ENCODE measurements around the gene MGAT4C.

MGAT4C gene

GRCh38 chr12:86158956-86159355 is 97.2 kb downstream of the MGAT4C start:
- Histone ChIP-seq H3K36me3 (no peaks in the 10 kb centered on the region), H3K4me3 (ENCODE audit: low read depth in 1 of 2, low read length in 1 of 2) (no peak overlapping the region), H3K9me3 (no peaks in the 10 kb centered on the region), H3K27me3 (no peaks in the 10 kb centered on the region), H3K27ac (no peak overlapping the region), H3K4me1 (ENCODE audit: control insufficient read depth in 1 of 2, insufficient read depth in 1 of 2, low read depth in 1 of 2, low read length in 1 of 2) (no peaks in the 10 kb centered on the region)
- no peak for TF ChIP-seq CTCF (IDR thresholded peaks at IDR 0.05)

- H3K27ac ChIP-seq = no peak overlapping the region
- no peaks in the 10 kb centered on the region for H3K27me3 ChIP-seq
- no peak for TF ChIP-seq CTCF (IDR thresholded peaks at IDR 0.05)
- H3K9me3 ChIP-seq = no peaks in the 10 kb centered on the region
- no peak overlapping the region for H3K4me3 ChIP-seq (ENCODE audit: low read depth in 1 of 2, low read length in 1 of 2)
- no peaks in the 10 kb centered on the region for H3K36me3 ChIP-seq
- H3K4me1 ChIP-seq (ENCODE audit: control insufficient read depth in 1 of 2, insufficient read depth in 1 of 2, low read depth in 1 of 2, low read length in 1 of 2) = no peaks in the 10 kb centered on the region
Observed at GRCh38 chr12:86154620-86155019, 101.6 kb downstream of the MGAT4C start.

- H3K9me3 ChIP-seq = no peaks in the 10 kb centered on the region
- no peak overlapping the region for H3K4me3 ChIP-seq (ENCODE audit: low read depth in 1 of 2, low read length in 1 of 2)
- H3K36me3 ChIP-seq = no peaks in the 10 kb centered on the region
- no peak overlapping the region for H3K27ac ChIP-seq
- no peak for TF ChIP-seq CTCF (IDR thresholded peaks at IDR 0.05)
- no peaks in the 10 kb centered on the region for H3K27me3 ChIP-seq
- no peaks in the 10 kb centered on the region for H3K4me1 ChIP-seq (ENCODE audit: control insufficient read depth in 1 of 2, insufficient read depth in 1 of 2, low read depth in 1 of 2, low read length in 1 of 2)
Observed at GRCh38 chr12:86148612-86149011, 107.6 kb downstream of the MGAT4C start.

- Histone ChIP-seq H3K9me3 (no peaks in the 10 kb centered on the region), H3K36me3 (no peaks in the 10 kb centered on the region), H3K4me1 (ENCODE audit: control insufficient read depth in 1 of 2, insufficient read depth in 1 of 2, low read depth in 1 of 2, low read length in 1 of 2) (no peaks in the 10 kb centered on the region), H3K27me3 (no peaks in the 10 kb centered on the region), H3K27ac (no peak overlapping the region), H3K4me3 (ENCODE audit: low read depth in 1 of 2, low read length in 1 of 2) (no peak overlapping the region)
- TF ChIP-seq CTCF (IDR thresholded peaks at IDR 0.05) = no peak
Observed at GRCh38 chr12:86148071-86148470, 108.1 kb downstream of the MGAT4C start.

- Histone ChIP-seq H3K4me3 (ENCODE audit: low read depth in 1 of 2, low read length in 1 of 2) (no peak overlapping the region), H3K27me3 (no peaks in the 10 kb centered on the region), H3K4me1 (ENCODE audit: control insufficient read depth in 1 of 2, insufficient read depth in 1 of 2, low read depth in 1 of 2, low read length in 1 of 2) (no peaks in the 10 kb centered on the region), H3K36me3 (no peaks in the 10 kb centered on the region), H3K9me3 (no peaks in the 10 kb centered on the region), H3K27ac (no peak overlapping the region)
- TF ChIP-seq CTCF (IDR thresholded peaks at IDR 0.05) = no peak
Observed at GRCh38 chr12:86145156-86145555, 111.0 kb downstream of the MGAT4C start.

GRCh38 chr12:86143162-86143561 is 113.0 kb downstream of the MGAT4C start:
- no peak for TF ChIP-seq CTCF (IDR thresholded peaks at IDR 0.05)
- Histone ChIP-seq H3K27ac (no peak overlapping the region), H3K27me3 (no peaks in the 10 kb centered on the region), H3K4me3 (ENCODE audit: low read depth in 1 of 2, low read length in 1 of 2) (no peak overlapping the region), H3K4me1 (ENCODE audit: control insufficient read depth in 1 of 2, insufficient read depth in 1 of 2, low read depth in 1 of 2, low read length in 1 of 2) (no peaks in the 10 kb centered on the region), H3K9me3 (no peaks in the 10 kb centered on the region), H3K36me3 (no peaks in the 10 kb centered on the region)
